ENCODE data around the gene SMAGP.

The SMAGP gene

GRCh38 chr12:51202718-51203117, 67.5 kb downstream of the SMAGP start:
- TF ChIP-seq POLR2A (IDR thresholded peaks at IDR 0.05; ENCODE audit: low read length) (no peak), GATA1 (IDR thresholded peaks at IDR 0.05; ENCODE audit: low read depth, low read length) (no peak)
- DNase-seq = no peak

GRCh38 chr12:51200806-51201205, 69.4 kb downstream of the SMAGP start:
- TF ChIP-seq GATA1 (IDR thresholded peaks at IDR 0.05; ENCODE audit: low read depth, low read length) = no peak
- TF ChIP-seq POLR2A (IDR thresholded peaks at IDR 0.05; ENCODE audit: low read length) = no peak
- DNase-seq = no peak

- TF ChIP-seq POLR2A (IDR thresholded peaks at IDR 0.05; ENCODE audit: low read length) (no peak), GATA1 (IDR thresholded peaks at IDR 0.05; ENCODE audit: low read depth, low read length) (no peak)
- no peak for DNase-seq
These were observed 70.1 kb downstream of the SMAGP start for GRCh38 chr12:51200156-51200555.

- no peak for TF ChIP-seq POLR2A (IDR thresholded peaks at IDR 0.05; ENCODE audit: low read length)
- no peak for TF ChIP-seq GATA1 (IDR thresholded peaks at IDR 0.05; ENCODE audit: low read depth, low read length)
- no peak for DNase-seq
These were observed 70.8 kb downstream of the SMAGP start for GRCh38 chr12:51199366-51199945.

GRCh38 chr12:51198568-51199365, 71.4 kb downstream of the SMAGP start:
- no peak for DNase-seq
- no peak for TF ChIP-seq GATA1 (IDR thresholded peaks at IDR 0.05; ENCODE audit: low read depth, low read length)
- no peak for TF ChIP-seq POLR2A (IDR thresholded peaks at IDR 0.05; ENCODE audit: low read length)

GRCh38 chr12:51197736-51198567, 72.3 kb downstream of the SMAGP start:
- no peak for DNase-seq
- TF ChIP-seq GATA1 (IDR thresholded peaks at IDR 0.05; ENCODE audit: low read depth, low read length) (no peak), POLR2A (IDR thresholded peaks at IDR 0.05; ENCODE audit: low read length) (no peak)

GRCh38 chr12:51196547-51196946, 73.7 kb downstream of the SMAGP start:
- DNase-seq = no peak
- no peak for TF ChIP-seq POLR2A (IDR thresholded peaks at IDR 0.05; ENCODE audit: low read length)
- TF ChIP-seq GATA1 (IDR thresholded peaks at IDR 0.05; ENCODE audit: low read depth, low read length) = no peak

GRCh38 chr12:51195841-51196240, 74.4 kb downstream of the SMAGP start:
- DNase-seq = no peak
- no peak for TF ChIP-seq GATA1 (IDR thresholded peaks at IDR 0.05; ENCODE audit: low read depth, low read length)
- no peak for TF ChIP-seq POLR2A (IDR thresholded peaks at IDR 0.05; ENCODE audit: low read length)
